SK-N-SH treated with all-trans-retinoic acid at 6 μM for 48 hours (cell line): ENCODE measurements around the gene SYTL2.
A peak's percentile ranks its signal among the peaks of the same experiment; 100 is the strongest.
"Not testable (repeated sequence)": the region's sequence is repeated elsewhere in the genome, so short reads cannot be mapped to it uniquely, and the experiment has no call there.

ENCODE experiments used
- ATAC-seq: fragments of 200-7000 bp; cut with Tn5 transposase; 3 replicates; pipeline ENCODE4 v1.9.1; 2020; ENCODE audit warnings: mild to moderate bottlenecking, moderate library complexity
- ARNTL ChIP-seq: fragments of 450-650 bp; formaldehyde crosslinking; IDR thresholded peaks from 2 replicates; pipeline ENCODE4 v1.5.0; 2020; ENCODE audit warnings: low read depth, mild to moderate bottlenecking, moderate library complexity, borderline replicate concordance
- BACH2 ChIP-seq: fragments of 250-450 bp; sonication (Bioruptor Pico); IDR thresholded peaks from 2 replicates; pipeline ENCODE4 v1.9.0; 2021; ENCODE audit warnings: mild to moderate bottlenecking, borderline replicate concordance
- CSDC2 ChIP-seq: fragments of 250-450 bp; sonication (Bioruptor Pico); IDR thresholded peaks from 2 replicates; pipeline ENCODE4 v1.5.0; 2020; ENCODE audit warnings: mild to moderate bottlenecking, moderate library complexity
- ESRRG ChIP-seq: fragments of 250-450 bp; sonication (Bioruptor Pico); IDR thresholded peaks from 2 replicates; pipeline ENCODE4 v1.6.1; 2021; ENCODE audit warnings: mild to moderate bottlenecking
- GLIS3 ChIP-seq: fragments of 250-450 bp; sonication (Bioruptor Pico); IDR thresholded peaks from 2 replicates; pipeline ENCODE4 v1.5.0; 2020; ENCODE audit warnings: mild to moderate bottlenecking, moderate library complexity
- ISL1 ChIP-seq: fragments of 250-450 bp; sonication (Bioruptor Pico); IDR thresholded peaks from 2 replicates; pipeline ENCODE4 v2.1.2; 2022; ENCODE audit warnings: mild to moderate bottlenecking, moderate library complexity
- OSR1 ChIP-seq: fragments of 250-450 bp; sonication (Bioruptor Pico); IDR thresholded peaks from 2 replicates; pipeline ENCODE4 v1.8.0; 2022; ENCODE audit warnings: moderate library complexity, mild to moderate bottlenecking, inconsistent platforms
- PATZ1 ChIP-seq: fragments of 250-450 bp; sonication (Bioruptor Pico); IDR thresholded peaks from 2 replicates; pipeline ENCODE4 v1.8.0; 2020; ENCODE audit warnings: mild to moderate bottlenecking, moderate library complexity, borderline replicate concordance
- SNAI2 ChIP-seq: fragments of 250-450 bp; sonication (Bioruptor Pico); IDR thresholded peaks from 2 replicates; pipeline ENCODE4 v1.5.0; 2020; ENCODE audit warnings: mild to moderate bottlenecking, moderate library complexity
- TCF4 ChIP-seq: fragments of 250-450 bp; sonication (Bioruptor Pico); IDR thresholded peaks from 2 replicates; pipeline ENCODE4 v1.8.0; 2021; ENCODE audit warnings: mild to moderate bottlenecking, moderate library complexity, borderline replicate concordance
- TOX ChIP-seq: fragments of 250-450 bp; sonication (Bioruptor Pico); IDR thresholded peaks from 2 replicates; pipeline ENCODE4 v1.8.0; 2021; ENCODE audit warnings: mild to moderate bottlenecking, moderate library complexity, borderline replicate concordance
- ZFP3 ChIP-seq: fragments of 250-450 bp; sonication (Bioruptor Pico); IDR thresholded peaks from 2 replicates; pipeline ENCODE4 v1.5.0; 2020; ENCODE audit warnings: mild to moderate bottlenecking, moderate library complexity
- ZFP30 ChIP-seq: fragments of 450-650 bp; formaldehyde crosslinking; IDR thresholded peaks from 2 replicates; pipeline ENCODE4 v1.5.0; 2022; ENCODE audit warnings: mild to moderate bottlenecking, moderate library complexity
- ZNF565 ChIP-seq: fragments of 450-650 bp; formaldehyde crosslinking; conservative IDR thresholded peaks from 2 replicates; pipeline ENCODE4 v1.5.0; 2020; ENCODE audit warnings: low read depth, mild to moderate bottlenecking, moderate library complexity
- ZNF70 ChIP-seq: fragments of 450-650 bp; formaldehyde crosslinking; IDR thresholded peaks from 2 replicates; pipeline ENCODE4 v1.5.0; 2020; ENCODE audit warnings: mild to moderate bottlenecking, moderate library complexity
- ZNF8 ChIP-seq: fragments of 450-650 bp; formaldehyde crosslinking; IDR thresholded peaks from 2 replicates; pipeline ENCODE4 v1.5.0; 2020; ENCODE audit warnings: mild to moderate bottlenecking, moderate library complexity
- TF ChIP-seq, protein P1 (sequence below): fragments of 250-450 bp; sonication (Bioruptor Pico); IDR thresholded peaks from 2 replicates; pipeline ENCODE4 v1.5.1; 2020; ENCODE audit warnings: low read depth, mild to moderate bottlenecking, moderate library complexity
- TF ChIP-seq, protein P2 (sequence below): fragments of 250-450 bp; sonication (Bioruptor Pico); IDR thresholded peaks from 2 replicates; pipeline ENCODE4 v1.5.1; 2021; ENCODE audit warnings: mild to moderate bottlenecking, moderate library complexity

The SYTL2 gene

DNA sequence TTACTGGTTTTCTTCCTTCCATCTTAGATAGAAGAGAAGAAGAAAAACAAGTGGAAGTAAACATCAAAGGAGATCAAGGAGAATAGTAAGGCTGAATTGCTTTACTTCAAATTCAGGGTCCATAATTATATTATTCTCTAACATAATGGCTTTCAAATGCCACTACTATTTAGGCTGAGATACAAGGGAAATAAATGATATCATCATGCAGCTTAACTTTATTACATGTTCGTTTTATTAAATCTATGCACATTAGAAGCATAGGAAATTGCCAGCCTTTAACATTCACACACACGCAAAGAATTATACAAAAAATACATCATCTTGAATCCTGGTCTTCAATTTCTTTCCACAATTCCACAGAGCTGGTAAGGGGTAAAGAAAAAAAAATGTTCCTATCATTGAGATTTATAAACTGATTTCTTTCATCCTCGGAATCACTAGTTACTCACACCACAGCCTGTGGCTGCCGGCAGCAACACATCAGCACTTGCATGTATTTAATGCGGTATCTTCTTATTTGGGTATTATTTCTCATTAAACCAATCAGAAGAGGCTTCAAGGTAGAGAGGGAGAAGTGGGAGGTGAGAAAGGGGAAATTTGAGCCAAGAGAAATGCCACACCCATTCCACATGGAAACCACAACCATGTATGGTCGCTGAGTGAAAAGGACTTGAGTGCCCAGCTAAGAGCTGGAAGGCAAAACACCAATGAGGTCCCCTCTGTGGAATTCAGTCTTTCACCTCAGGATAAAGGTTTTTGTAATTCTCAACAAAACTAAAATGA, 26.3 kb downstream of the SYTL2 start (continued):
- TF ChIP-seq TCF4 (CRISPR knock-in tag) = peak; percentile 56; the same call in 1 of the 2 replicates

- no peak for ATAC-seq
- TF ChIP-seq ESRRG (no peak), OSR1 (CRISPR knock-in tag) (no peak), CSDC2 (no peak), ZNF70 (CRISPR knock-in tag) (no peak), SNAI2 (CRISPR knock-in tag) (no peak), ZNF8 (CRISPR knock-in tag) (no peak), ZFP30 (no peak), TCF4 (CRISPR knock-in tag) (no peak), ISL1 (CRISPR knock-in tag) (no peak), ARNTL (CRISPR knock-in tag) (no peak), ZFP3 (CRISPR knock-in tag) (no peak), ZNF565 (CRISPR knock-in tag) (no peak), PATZ1 (CRISPR knock-in tag) (no peak), TOX (no peak), BACH2 (CRISPR knock-in tag) (no peak)
- TF ChIP-seq, protein P1, sequence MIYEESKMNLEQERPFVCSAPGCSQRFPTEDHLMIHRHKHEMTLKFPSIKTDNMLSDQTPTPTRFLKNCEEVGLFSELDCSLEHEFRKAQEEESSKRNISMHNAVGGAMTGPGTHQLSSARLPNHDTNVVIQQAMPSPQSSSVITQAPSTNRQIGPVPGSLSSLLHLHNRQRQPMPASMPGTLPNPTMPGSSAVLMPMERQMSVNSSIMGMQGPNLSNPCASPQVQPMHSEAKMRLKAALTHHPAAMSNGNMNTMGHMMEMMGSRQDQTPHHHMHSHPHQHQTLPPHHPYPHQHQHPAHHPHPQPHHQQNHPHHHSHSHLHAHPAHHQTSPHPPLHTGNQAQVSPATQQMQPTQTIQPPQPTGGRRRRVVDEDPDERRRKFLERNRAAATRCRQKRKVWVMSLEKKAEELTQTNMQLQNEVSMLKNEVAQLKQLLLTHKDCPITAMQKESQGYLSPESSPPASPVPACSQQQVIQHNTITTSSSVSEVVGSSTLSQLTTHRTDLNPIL = no peak
- TF ChIP-seq, protein P2, sequence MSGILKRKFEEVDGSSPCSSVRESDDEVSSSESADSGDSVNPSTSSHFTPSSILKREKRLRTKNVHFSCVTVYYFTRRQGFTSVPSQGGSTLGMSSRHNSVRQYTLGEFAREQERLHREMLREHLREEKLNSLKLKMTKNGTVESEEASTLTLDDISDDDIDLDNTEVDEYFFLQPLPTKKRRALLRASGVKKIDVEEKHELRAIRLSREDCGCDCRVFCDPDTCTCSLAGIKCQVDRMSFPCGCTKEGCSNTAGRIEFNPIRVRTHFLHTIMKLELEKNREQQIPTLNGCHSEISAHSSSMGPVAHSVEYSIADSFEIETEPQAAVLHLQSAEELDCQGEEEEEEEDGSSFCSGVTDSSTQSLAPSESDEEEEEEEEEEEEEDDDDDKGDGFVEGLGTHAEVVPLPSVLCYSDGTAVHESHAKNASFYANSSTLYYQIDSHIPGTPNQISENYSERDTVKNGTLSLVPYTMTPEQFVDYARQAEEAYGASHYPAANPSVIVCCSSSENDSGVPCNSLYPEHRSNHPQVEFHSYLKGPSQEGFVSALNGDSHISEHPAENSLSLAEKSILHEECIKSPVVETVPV (CRISPR knock-in tag) = no peak
Observed at GRCh38 chr11:85783758-85784157, 27.2 kb downstream of the SYTL2 start.

GRCh38 chr11:85780780-85781517, 30.0 kb downstream of the SYTL2 start:
- not testable (repeated sequence) for ATAC-seq

- TF ChIP-seq TCF4 (CRISPR knock-in tag) (no peak), TOX (no peak), ZNF8 (CRISPR knock-in tag) (no peak), BACH2 (CRISPR knock-in tag) (no peak)
- TF ChIP-seq, all 23 proteins: peak for 0
- peak; percentile 55 for ATAC-seq
Observed at GRCh38 chr11:85779956-85780640, 30.8 kb downstream of the SYTL2 start.

GRCh38 chr11:85777603-85777972, 33.4 kb downstream of the SYTL2 start:
- ATAC-seq = not testable (repeated sequence)

- ATAC-seq = no peak
- TF ChIP-seq ESRRG = no peak
- no peak for TF ChIP-seq OSR1 (CRISPR knock-in tag)
- TF ChIP-seq ISL1 (CRISPR knock-in tag) = no peak
- no peak for TF ChIP-seq GLIS3 (CRISPR knock-in tag)
- no peak for TF ChIP-seq ZNF8 (CRISPR knock-in tag)
- no peak for TF ChIP-seq BACH2 (CRISPR knock-in tag)
- TF ChIP-seq ZFP30 = no peak
- TF ChIP-seq ARNTL (CRISPR knock-in tag) = no peak
- TF ChIP-seq TCF4 (CRISPR knock-in tag) = no peak
Observed at GRCh38 chr11:85776951-85777602, 33.9 kb downstream of the SYTL2 start.
